Measurements from ENCODE around the gene SLC2A5.

GRCh38 chr1:9115351-9116205 lies 46.1 kb upstream of the SLC2A5 start:
- TF ChIP-seq TOE1 (IDR thresholded peaks at IDR 0.05; ENCODE audit: borderline replicate concordance): no peak
- TF ChIP-seq TOE1 (CRISPR knock-in tag; IDR thresholded peaks at IDR 0.05; ENCODE audit: borderline replicate concordance, low read depth): no peak
- no peak for TF ChIP-seq TAF1 (IDR thresholded peaks at IDR 0.05; ENCODE audit: control insufficient read depth, extremely low read depth, insufficient read depth, low read length, severe bottlenecking)
- TF ChIP-seq CTCF (IDR thresholded peaks at IDR 0.05 in 2 of 3, conservative IDR thresholded peaks at IDR 0.05 in 1 of 3; ENCODE audit: insufficient read depth in 2 of 3, low read depth in 1 of 3, low read length in 3 of 3): no peak
- TF ChIP-seq TGIF2 (CRISPR knock-in tag; IDR thresholded peaks at IDR 0.05): no peak
- no peak for TF ChIP-seq BCL6 (CRISPR knock-in tag; IDR thresholded peaks at IDR 0.05)
